A549 (cell line): ENCODE data around the gene RARA.

Experiments used
- CEBPB ChIP-seq, 2 experiments: fragments of >200 bp in 1 of 2; sonication (Bioruptor Twin) in 1 of 2; formaldehyde crosslinking in 1 of 2; IDR thresholded peaks; 2 replicates each; pipeline ENCODE4 v1.6.1; 2012 to 2016
- EHMT2 ChIP-seq: fragments of 200-600 bp; sonication (generic); IDR thresholded peaks from 2 replicates; pipeline ENCODE4 v1.6.1; 2016; ENCODE audit warnings: antibody characterized with exemption, low read depth, mild to moderate bottlenecking, moderate library complexity
- EP300 ChIP-seq, 2 experiments: fragments of >200 bp; sonication (Bioruptor Twin); formaldehyde crosslinking; IDR thresholded peaks; 2 replicates in 1 of 2; 3 replicates in 1 of 2; pipeline ENCODE4 v1.6.1; 2016 to 2017
- KDM5A ChIP-seq: fragments of 200-600 bp; sonication (generic); IDR thresholded peaks from 2 replicates; pipeline ENCODE4 v1.6.1; 2016; ENCODE audit warnings: antibody characterized with exemption, mild to moderate bottlenecking
- POLR2A ChIP-seq: IDR thresholded peaks from 2 replicates; pipeline ENCODE4 v1.6.1; 2012; ENCODE audit warnings: mild to moderate bottlenecking, low read length
- RAD21 ChIP-seq, 2 experiments: fragments of >200 bp in 1 of 2; sonication (Bioruptor Twin) in 1 of 2; formaldehyde crosslinking in 1 of 2; IDR thresholded peaks in 1 of 2; conservative IDR thresholded peaks in 1 of 2; 2 replicates in 1 of 2; 3 replicates in 1 of 2; pipeline ENCODE4 v1.6.1; 2012 to 2018; ENCODE audit warnings: inconsistent platforms in 1 of 2
- RCOR1 ChIP-seq: fragments of 150-350 bp; IDR thresholded peaks from 2 replicates; pipeline ENCODE4 v1.6.1; 2014; ENCODE audit warnings: antibody characterized with exemption, low read length, low read depth
- RFX5 ChIP-seq: fragments of 450-650 bp; IDR thresholded peaks from 2 replicates; pipeline ENCODE4 v1.7.1; 2014; ENCODE audit warnings: antibody characterized with exemption, mild to moderate bottlenecking, moderate library complexity
- RNF2 ChIP-seq: fragments of 200-600 bp; sonication (generic); IDR thresholded peaks from 2 replicates; pipeline ENCODE4 v1.6.1; 2016; ENCODE audit warnings: low read depth, mild to moderate bottlenecking, antibody characterized with exemption, moderate library complexity, borderline replicate concordance
- TF ChIP-seq, protein P1 (sequence below): fragments of >200 bp; sonication (Bioruptor Twin); formaldehyde crosslinking; IDR thresholded peaks from 3 replicates; pipeline ENCODE4 v1.5.1; 2016
- TF ChIP-seq, protein P2 (sequence below): fragments of >200 bp; sonication (Bioruptor Twin); formaldehyde crosslinking; IDR thresholded peaks from 3 replicates; pipeline ENCODE4 v1.6.1; 2016
- TF ChIP-seq, protein P3 (sequence below): fragments of 200-600 bp; sonication (generic); IDR thresholded peaks from 2 replicates; pipeline ENCODE4 v1.6.1; 2016; ENCODE audit warnings: antibody characterized with exemption, mild to moderate bottlenecking, moderate library complexity
- TF ChIP-seq, protein P4 (sequence below): IDR thresholded peaks from 2 replicates; pipeline ENCODE4 v1.6.1; 2012
- TF ChIP-seq, protein P5 (sequence below): fragments of 450-650 bp; IDR thresholded peaks from 2 replicates; pipeline ENCODE4 v1.6.1; 2014; ENCODE audit warnings: antibody characterized with exemption

DNA sequence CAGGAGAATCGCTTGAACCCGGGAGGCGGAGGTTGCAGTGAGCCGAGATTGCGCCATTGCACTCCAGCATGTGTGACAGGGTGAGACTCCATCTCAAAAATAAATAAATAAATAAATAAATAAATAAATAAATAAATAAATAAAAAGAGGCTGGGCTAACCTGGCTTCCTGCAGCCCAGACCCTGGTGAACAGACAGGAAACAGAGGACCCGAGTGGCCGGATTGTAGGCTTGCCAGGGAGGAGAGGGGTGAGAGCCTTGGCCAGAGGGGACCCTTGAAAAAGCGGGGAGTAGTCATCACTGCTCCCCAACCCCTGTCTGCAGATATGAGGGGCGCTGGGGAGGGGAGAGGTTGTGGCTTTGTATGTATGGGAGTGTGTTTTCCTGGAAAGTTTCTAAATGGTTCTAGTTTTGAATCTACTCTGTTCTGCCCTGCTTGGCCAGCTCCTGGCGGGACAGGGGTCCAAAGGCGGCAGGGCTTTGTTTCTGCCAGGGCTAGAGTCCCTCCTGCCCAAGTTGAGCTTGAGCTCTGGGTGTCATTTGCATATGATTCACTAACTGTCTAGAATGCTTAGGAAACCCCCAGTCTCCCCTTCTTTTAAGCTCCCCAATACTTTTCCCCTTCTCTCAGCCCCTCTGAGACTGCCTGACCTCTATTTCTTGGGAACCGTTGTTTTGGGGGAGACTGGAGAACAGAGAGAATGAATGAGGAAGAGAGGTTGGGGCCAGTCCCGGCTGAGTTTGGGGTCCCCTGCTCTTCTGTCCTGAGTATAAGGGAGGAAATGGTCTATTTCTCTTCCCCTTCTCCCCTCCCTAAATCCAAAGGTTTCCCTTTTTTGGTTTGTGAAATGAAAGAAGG, 16.4 kb downstream of the RARA start:
- TF ChIP-seq POLR2A: no peak
- TF ChIP-seq, protein P1, sequence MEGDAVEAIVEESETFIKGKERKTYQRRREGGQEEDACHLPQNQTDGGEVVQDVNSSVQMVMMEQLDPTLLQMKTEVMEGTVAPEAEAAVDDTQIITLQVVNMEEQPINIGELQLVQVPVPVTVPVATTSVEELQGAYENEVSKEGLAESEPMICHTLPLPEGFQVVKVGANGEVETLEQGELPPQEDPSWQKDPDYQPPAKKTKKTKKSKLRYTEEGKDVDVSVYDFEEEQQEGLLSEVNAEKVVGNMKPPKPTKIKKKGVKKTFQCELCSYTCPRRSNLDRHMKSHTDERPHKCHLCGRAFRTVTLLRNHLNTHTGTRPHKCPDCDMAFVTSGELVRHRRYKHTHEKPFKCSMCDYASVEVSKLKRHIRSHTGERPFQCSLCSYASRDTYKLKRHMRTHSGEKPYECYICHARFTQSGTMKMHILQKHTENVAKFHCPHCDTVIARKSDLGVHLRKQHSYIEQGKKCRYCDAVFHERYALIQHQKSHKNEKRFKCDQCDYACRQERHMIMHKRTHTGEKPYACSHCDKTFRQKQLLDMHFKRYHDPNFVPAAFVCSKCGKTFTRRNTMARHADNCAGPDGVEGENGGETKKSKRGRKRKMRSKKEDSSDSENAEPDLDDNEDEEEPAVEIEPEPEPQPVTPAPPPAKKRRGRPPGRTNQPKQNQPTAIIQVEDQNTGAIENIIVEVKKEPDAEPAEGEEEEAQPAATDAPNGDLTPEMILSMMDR: no peak
- TF ChIP-seq RAD21 (conservative IDR thresholded peaks at IDR 0.05 in 1 of 2, IDR thresholded peaks at IDR 0.05 in 1 of 2): no peak
- TF ChIP-seq, protein P2, sequence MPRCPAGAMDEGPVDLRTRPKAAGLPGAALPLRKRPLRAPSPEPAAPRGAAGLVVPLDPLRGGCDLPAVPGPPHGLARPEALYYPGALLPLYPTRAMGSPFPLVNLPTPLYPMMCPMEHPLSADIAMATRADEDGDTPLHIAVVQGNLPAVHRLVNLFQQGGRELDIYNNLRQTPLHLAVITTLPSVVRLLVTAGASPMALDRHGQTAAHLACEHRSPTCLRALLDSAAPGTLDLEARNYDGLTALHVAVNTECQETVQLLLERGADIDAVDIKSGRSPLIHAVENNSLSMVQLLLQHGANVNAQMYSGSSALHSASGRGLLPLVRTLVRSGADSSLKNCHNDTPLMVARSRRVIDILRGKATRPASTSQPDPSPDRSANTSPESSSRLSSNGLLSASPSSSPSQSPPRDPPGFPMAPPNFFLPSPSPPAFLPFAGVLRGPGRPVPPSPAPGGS: no peak
- TF ChIP-seq EP300 (IDR thresholded peaks at IDR 0.05): no peak
- no peak for TF ChIP-seq CEBPB (IDR thresholded peaks at IDR 0.05)
- TF ChIP-seq, protein P3, sequence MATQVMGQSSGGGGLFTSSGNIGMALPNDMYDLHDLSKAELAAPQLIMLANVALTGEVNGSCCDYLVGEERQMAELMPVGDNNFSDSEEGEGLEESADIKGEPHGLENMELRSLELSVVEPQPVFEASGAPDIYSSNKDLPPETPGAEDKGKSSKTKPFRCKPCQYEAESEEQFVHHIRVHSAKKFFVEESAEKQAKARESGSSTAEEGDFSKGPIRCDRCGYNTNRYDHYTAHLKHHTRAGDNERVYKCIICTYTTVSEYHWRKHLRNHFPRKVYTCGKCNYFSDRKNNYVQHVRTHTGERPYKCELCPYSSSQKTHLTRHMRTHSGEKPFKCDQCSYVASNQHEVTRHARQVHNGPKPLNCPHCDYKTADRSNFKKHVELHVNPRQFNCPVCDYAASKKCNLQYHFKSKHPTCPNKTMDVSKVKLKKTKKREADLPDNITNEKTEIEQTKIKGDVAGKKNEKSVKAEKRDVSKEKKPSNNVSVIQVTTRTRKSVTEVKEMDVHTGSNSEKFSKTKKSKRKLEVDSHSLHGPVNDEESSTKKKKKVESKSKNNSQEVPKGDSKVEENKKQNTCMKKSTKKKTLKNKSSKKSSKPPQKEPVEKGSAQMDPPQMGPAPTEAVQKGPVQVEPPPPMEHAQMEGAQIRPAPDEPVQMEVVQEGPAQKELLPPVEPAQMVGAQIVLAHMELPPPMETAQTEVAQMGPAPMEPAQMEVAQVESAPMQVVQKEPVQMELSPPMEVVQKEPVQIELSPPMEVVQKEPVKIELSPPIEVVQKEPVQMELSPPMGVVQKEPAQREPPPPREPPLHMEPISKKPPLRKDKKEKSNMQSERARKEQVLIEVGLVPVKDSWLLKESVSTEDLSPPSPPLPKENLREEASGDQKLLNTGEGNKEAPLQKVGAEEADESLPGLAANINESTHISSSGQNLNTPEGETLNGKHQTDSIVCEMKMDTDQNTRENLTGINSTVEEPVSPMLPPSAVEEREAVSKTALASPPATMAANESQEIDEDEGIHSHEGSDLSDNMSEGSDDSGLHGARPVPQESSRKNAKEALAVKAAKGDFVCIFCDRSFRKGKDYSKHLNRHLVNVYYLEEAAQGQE: no peak
- TF ChIP-seq, protein P4, sequence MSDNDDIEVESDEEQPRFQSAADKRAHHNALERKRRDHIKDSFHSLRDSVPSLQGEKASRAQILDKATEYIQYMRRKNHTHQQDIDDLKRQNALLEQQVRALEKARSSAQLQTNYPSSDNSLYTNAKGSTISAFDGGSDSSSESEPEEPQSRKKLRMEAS: no peak
- TF ChIP-seq RNF2: no peak
- no peak for TF ChIP-seq KDM5A
- no peak for TF ChIP-seq EHMT2
- no peak for TF ChIP-seq RFX5
- TF ChIP-seq, protein P5, sequence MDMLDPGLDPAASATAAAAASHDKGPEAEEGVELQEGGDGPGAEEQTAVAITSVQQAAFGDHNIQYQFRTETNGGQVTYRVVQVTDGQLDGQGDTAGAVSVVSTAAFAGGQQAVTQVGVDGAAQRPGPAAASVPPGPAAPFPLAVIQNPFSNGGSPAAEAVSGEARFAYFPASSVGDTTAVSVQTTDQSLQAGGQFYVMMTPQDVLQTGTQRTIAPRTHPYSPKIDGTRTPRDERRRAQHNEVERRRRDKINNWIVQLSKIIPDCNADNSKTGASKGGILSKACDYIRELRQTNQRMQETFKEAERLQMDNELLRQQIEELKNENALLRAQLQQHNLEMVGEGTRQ: no peak
- no peak for TF ChIP-seq RCOR1
